ENCODE data around the gene GAREM1.

GRCh38 chr18:32244881-32245280 lies 225.8 kb downstream of the GAREM1 start:
- no peak for TF ChIP-seq CTCF (IDR thresholded peaks at IDR 0.05; ENCODE audit: poor library complexity)
- TF ChIP-seq EZH2 (IDR thresholded peaks at IDR 0.05; ENCODE audit: borderline replicate concordance) = no peak
- TF ChIP-seq EZH2phosphoT487 (IDR thresholded peaks at IDR 0.05; ENCODE audit: low read depth, severe bottlenecking, unreplicated experiment) = no peak
